ENCODE data around the gene ARHGAP12. TPM values are rescaled to one million over a fixed set of nuclear protein-coding genes. Genes with fewer than 3 reads are reported as not detected.

Gene ARHGAP12
- total RNA-seq, 1 donor from 2014 or later: 96.5 TPM

DNA sequence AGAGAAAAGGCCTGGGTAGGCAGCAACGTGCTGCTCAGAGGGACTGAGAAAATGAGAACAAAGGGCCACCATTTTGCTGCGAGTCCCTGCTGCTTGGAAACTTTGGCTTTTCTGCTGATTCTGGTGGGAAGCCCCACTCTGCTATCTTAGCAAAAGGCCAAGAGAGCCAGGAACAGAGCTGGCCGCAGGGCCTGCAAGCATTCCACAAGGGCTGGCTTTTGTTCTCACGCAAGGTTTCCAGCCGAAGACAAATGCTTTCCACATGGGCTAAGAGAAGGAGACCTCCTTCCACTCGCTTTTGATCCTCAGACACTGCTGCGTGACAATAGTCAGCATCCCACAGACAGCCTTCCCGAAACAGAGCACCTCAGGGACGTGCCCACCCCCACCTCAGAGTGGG lies 163.1 kb downstream of the ARHGAP12 start:
- no peak for DNase-seq

DNA sequence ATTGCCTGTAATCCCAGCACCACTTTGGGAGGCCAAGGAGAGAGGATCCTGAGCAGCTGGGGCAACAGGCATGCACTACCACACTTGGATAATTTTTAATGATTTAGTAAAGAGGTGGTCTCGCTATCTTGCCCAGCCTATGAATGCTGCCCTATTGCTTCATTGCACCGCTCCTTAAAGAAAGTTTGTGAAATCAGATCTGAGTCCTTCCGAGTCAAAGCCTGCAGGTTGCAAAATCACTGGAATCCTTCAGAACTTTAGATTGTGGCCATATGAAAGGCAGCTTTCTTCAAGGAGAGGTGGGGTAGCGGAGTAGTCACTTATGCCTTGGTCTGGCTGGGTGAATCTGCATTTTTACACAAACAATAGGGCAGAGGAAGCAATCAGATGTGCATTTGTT lies 166.3 kb downstream of the ARHGAP12 start:
- no peak for DNase-seq

DNA sequence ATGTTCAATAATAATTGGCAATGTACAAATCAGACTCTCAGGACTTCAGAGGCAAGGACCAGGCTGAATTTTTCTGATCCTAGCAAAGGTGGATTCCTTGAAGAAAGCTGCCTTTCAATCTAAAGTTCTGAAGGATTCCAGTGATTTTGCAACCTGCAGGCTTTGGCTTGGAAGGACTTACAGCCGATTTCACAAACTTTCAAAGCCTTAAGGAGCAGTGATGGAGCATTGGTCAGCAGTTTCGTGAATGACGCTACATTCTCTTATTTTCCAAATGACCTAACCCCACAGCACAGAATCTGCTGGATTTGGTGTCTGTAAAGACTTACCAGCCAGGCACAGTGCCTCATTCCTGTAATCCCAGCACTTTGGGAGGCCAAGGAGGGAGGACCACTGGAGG lies 167.5 kb downstream of the ARHGAP12 start:
- DNase-seq: no peak

DNA sequence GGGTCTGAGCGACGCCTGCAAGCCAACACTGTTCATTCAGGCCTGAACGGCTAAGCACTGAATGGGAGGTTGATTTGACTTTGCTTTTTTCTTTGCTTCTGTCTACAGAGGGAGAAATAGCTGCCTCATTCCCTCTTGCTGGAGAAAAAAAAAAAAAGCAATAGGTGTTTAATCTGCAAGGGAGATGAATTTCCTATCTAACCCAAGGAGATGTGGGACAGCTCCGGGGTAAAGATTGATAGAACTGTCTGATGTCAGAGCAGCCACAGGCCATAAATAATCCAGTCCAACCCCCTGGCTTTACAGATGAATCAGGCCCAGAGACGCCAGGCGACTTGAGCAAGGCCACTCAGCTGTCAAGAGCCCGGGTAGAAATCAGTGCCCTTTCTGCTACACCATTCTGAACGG lies 168.0 kb downstream of the ARHGAP12 start:
- no peak for DNase-seq

DNA sequence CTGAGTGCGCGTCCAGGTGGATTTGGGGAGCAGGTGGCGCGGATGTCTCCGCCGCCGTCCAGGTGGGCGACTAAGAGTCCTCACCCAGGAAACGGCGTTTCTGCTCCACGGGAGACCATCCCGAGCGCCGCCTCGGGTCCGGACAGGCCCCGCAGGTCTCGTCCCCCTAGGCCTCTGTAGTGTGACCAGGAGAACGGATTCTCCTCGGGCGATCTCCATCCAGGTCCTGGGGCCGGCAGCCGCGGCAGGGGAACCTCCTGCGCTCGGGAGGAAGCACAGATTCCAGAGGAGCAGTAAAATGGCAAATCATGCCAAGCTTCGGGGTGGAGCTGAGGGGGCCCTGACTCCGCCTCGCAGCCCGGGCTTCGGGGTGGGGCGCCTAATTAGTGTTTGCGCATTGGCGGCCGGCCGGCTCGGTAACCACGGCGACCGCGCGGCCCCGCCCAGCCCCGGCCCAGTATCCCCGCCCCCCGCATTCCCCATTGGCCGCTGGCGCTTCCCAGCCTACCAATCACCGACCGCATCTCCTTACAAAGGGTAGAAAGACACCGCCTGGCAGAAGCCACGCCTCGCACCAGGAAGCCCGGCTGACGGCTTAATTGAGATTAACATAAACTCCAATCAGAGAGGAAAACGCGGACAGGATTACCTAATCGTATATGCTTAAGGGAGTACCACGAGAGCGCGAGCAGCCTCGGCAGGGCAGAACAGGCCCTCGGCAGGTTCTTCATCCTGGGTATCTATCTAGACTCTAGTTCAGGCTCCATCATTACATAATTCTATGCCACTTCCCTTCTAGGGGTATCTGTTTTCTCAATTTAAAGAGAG lies 168.6 kb downstream of the ARHGAP12 start:
- DNase-seq: peak; percentile 98

DNA sequence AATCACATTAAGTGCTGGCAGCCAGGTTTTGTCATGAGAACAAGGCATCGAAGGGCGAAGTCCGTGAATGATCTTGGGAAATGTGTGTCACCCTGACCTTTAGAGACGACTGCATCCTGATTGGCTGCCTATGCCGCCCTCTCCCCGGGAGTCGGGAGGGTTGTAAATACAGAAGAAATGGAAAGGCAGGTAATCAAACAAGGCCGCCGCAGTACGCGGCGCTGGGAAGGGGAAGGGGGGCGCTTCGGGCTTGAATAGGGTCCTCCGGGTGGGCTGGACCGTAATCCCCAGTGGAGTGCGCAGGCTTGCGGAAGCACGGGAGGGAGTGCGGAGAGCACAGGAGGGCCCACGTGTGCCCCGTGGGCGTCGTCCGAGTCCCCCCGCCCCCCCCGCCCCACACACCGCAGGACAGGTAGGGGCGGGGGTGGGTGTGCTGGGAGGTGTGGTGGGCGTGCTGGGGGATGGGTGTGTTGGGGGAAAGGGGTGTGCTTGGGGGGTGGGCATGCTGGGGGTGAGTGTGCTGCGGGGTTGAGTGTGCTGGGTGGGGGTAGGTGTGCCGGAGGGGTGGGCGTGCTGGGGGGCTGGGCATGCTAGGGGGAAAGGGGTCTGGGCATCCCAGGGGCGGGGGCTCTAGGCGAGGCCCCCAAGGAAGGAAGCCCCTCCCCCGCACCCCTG lies 169.4 kb downstream of the ARHGAP12 start:
- DNase-seq: peak; percentile 16

DNA sequence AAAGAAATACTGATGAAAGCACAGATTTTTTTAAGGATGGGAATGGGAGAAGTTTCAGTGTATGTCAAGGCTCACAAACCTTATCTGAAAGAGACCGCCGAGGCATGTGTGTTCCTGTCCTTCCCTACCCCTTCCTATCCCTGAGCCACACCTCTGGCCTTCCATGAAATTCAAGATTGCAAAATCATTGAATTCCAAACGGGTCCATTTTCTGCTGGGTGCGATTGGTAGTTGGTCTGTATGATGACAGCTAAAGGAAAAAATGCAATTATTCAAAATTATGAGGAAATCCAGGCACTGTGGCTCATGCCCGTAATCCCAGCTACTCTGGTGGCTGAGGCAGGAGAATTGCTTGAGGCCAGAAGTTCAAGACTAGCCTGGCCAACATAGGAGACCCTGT lies 170.1 kb downstream of the ARHGAP12 start:
- DNase-seq: no peak

DNA sequence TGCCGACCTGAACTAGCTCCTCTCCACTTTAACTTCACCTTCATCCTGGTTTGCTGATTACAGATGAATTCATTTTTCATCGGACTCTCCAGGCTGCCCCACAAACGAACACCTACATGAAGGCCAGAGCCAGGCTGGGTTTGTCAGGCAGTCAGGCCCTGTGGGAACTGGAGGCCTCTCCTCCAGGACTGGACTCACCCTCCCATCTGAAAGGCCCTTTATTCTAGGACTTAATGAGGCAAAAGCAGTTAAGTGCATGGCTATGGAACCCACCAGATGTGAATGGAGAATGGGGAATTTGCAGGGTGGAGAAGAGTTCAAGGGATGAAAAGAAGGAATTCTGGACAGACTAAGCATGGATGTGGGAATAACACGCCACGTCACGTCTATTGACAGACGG lies 170.8 kb downstream of the ARHGAP12 start:
- no peak for DNase-seq

DNA sequence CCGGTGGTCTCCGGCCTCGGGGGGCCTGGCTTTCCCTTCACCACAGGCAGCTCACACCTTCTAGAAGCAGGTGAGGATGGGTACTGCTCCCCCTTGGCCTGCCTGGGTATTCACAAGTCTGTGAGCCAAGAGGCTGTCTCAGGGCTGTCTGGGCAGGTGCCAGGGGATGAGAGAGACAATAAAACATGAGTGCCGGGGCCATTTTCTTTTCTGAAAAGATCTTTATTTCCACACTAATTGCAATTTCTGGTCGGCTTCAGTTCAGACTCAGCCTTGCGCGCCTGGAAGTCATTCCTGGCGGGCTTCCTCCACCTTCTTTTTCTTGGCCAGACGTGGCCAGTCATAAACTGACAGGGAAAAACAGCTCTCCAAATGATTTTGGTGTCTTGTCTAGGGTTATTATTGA lies 171.2 kb downstream of the ARHGAP12 start:
- DNase-seq: no peak

DNA sequence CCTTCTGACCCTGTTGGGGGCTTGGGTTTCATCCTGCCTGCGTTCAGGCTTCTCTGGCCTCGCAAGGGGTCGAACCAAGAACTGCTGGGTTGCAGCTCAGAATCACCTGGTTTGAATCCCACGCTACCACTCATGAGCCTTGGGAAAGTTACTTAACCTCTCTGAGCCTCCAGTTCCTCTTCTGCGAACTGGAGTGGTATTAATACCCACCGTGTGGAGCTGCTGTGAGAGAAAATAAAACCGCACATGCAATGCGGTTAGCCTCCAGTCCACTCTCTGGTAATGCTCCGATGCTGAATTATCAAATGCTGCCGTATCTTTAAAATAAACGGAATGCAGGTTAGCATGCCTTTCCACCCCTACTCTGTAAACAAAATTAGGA lies 171.9 kb downstream of the ARHGAP12 start:
- DNase-seq: no peak

DNA sequence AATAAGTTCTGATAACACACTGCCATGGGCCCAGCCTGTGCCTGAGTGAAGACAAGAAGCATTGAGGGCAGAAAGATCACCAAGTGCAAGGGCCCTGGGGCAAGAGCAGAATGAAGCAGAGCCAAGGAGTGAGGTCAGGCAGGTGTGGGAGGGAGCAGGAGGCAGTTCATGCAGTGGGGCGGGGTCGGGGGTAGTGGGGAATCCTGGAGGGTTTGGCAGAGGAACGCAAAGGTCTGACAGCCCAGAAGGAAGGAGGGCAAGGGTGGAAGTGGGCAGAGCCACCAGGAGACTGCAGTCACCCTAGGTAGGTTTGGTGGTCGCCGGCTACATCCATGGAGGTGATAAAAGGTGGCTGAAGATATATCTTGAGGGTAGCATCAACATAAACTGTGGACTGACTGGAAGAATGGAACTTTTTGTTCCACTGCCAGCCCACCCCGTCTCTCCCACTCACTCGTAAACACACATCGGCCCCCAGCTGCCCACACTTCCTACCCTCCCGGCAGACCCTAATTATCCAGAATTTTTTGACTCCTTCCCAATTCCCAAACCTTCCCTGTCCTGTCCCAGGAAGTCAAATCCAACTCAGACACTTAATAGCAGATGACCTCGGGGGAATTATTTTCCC lies 172.4 kb downstream of the ARHGAP12 start:
- DNase-seq: no peak

Small RNA genes lying within 50 kb of the gene (small RNA-seq; reads per million reads assigned to genes)
- not detected for gene RF00019

Other genes starting within 250 kb of the ARHGAP12 start
- gene KIF5B, start 127.6 kb upstream of the ARHGAP12 start, total RNA-seq: 145 TPM

Data from occipital lobe (tissue), 3 donors.